PFSK-1 (cell line): ENCODE results near the gene ADRA2A.

Experiments used
- FOXP2 ChIP-seq: optimal IDR thresholded peaks from 2 replicates; pipeline ENCODE3; 2011; ENCODE audit warnings: borderline replicate concordance, control low read depth, inconsistent platforms; ENCODE audit not compliant: insufficient read depth; ENCODE audit errors: extremely low read length, extremely low read depth
- POLR2AphosphoS5 ChIP-seq: IDR thresholded peaks from 2 replicates; pipeline ENCODE4 v1.6.1; 2012; ENCODE audit warnings: low read depth, mild to moderate bottlenecking, control low read depth, low read length, moderate library complexity
- REST ChIP-seq, 2 experiments: IDR thresholded peaks; 2 replicates each; pipeline versions ENCODE4 v1.6.1 to v1.8.0; 2011 to 2012; ENCODE audit warnings: low read depth in 2 of 2, low read length in 2 of 2, control low read depth in 1 of 2, inconsistent platforms in 1 of 2, mild to moderate bottlenecking in 1 of 2, moderate library complexity in 1 of 2; ENCODE audit not compliant: insufficient read depth in 1 of 2
- SIN3A ChIP-seq: IDR thresholded peaks from 2 replicates; pipeline ENCODE4 v1.6.1; 2012; ENCODE audit warnings: mild to moderate bottlenecking, low read length, moderate library complexity, borderline replicate concordance; ENCODE audit not compliant: insufficient read depth
- TAF1 ChIP-seq: IDR thresholded peaks from 2 replicates; pipeline ENCODE4 v1.6.1; 2012; ENCODE audit warnings: low read length, control low read depth, borderline replicate concordance; ENCODE audit not compliant: insufficient read depth

The ADRA2A gene

DNA sequence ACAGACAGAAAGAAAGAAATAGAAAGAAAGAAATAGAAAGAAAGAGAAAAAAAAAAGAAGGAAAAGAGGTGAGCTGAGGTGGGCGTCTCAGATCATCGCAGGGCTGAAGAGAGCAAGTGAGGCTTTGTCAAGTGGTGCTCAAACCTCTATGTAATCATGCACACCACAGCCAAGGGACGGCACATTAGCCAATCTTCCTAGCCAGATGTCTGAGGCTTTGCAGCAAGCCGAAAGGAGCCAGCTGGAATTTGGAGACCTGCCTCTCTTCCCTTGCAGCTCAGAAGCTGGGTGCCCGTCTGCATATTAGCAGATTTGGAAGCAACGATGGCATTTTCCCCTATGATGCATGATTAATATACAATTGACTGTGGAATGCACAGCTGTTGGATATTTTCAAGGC is 52.5 kb downstream of the ADRA2A start:
- TF ChIP-seq TAF1, result no peak
- no peak for TF ChIP-seq POLR2AphosphoS5
- no peak for TF ChIP-seq SIN3A
- no peak for TF ChIP-seq FOXP2
- no peak for TF ChIP-seq REST (IDR thresholded peaks at IDR 0.05; ENCODE audit: insufficient read depth in 1 of 2, low read depth in 2 of 2, low read length in 2 of 2)

- TF ChIP-seq REST (IDR thresholded peaks at IDR 0.05; ENCODE audit: insufficient read depth in 1 of 2, low read depth in 2 of 2, low read length in 2 of 2) (no peak), FOXP2 (no peak), SIN3A (no peak), TAF1 (no peak), POLR2AphosphoS5 (no peak)
These were observed 53.6 kb downstream of the ADRA2A start for GRCh38 chr10:111130471-111130870.
